ENCODE results near the gene MAPK8.

GRCh38 chr10:48364659-48365405 lies 58.4 kb downstream of the MAPK8 start:
- TF ChIP-seq CTCF (IDR thresholded peaks at IDR 0.05 in 8 of 11, conservative IDR thresholded peaks at IDR 0.05 in 3 of 11), result no peak
- TF ChIP-seq POLR2A (IDR thresholded peaks at IDR 0.05), result no peak
